Measurements from ENCODE around the gene FAM117B.

The FAM117B gene

GRCh38 chr2:202815548-202816360, 181.0 kb downstream of the FAM117B start:
- DNase-seq (ENCODE audit: extremely low read depth, low read depth) = no peak
- no peak for TF ChIP-seq CTCF (IDR thresholded peaks at IDR 0.05; ENCODE audit: low read depth, low read length)

- DNase-seq (ENCODE audit: extremely low read depth, low read depth) = no peak
- TF ChIP-seq CTCF (IDR thresholded peaks at IDR 0.05; ENCODE audit: low read depth, low read length) = no peak
Observed at GRCh38 chr2:202817771-202818170, 183.0 kb downstream of the FAM117B start.

DNA sequence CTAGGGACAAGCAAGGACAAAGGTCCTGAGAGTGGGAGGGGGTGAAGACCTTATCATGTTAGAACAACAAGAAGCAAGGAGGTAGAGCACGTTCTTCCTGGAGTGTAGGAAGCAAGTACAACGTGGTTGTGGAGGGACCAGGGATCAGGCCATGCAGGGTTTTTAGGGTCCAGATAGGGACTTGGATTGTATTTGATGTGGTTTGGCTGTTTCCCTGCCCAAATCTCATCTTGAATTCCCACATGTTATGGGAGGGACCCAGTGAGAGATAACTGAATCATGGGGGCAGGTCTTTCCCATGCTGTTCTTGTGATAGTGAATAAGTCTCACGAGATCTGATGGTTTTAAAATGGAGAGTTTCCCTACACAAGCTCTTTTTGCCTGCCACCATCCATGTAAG, 183.6 kb downstream of the FAM117B start:
- no peak for DNase-seq (ENCODE audit: extremely low read depth, low read depth)

More for the DNA sequence above, 183.6 kb downstream of the FAM117B start:
- TF ChIP-seq CTCF (IDR thresholded peaks at IDR 0.05; ENCODE audit: low read depth, low read length) = no peak

Data from AG09319 (cell line).